Bronchial epithelial cell (primary cell): ENCODE results near the gene CDH3. TPM values are rescaled to one million over a fixed set of nuclear protein-coding genes. Genes with fewer than 3 reads are reported as not detected.
A peak's percentile ranks its signal among the peaks of the same experiment; 100 is the strongest.

Experiments used
- DNase-seq: peaks from one replicate; pipeline ENCODE4 v3.0.0-alpha.2; 2010; ENCODE audit warnings: low read depth
- FAIRE-seq: peaks from 2 replicates; lab custom pipeline; 2011; peaks lifted over from hg19 to GRCh38; lab: Jason Lieb, UNC
- H3K27me3 ChIP-seq: 2 replicates; pipeline ENCODE4 v1.5.1; 2011; ENCODE audit warnings: low read length; ENCODE audit not compliant: control insufficient read depth, insufficient read depth
- H3K36me3 ChIP-seq: 2 replicates; pipeline ENCODE4 v1.5.1; 2011; ENCODE audit warnings: low read length; ENCODE audit not compliant: control insufficient read depth, insufficient read depth
- H3K4me3 ChIP-seq: 2 replicates; pipeline ENCODE4 v1.5.1; 2011; ENCODE audit warnings: mild to moderate bottlenecking, low read depth, low read length, control low read depth
- total RNA-seq: library from RNA; depleted of rRNA; stranded (reverse); fragments of >200 nt; gene quantifications from 2 replicates; pipeline ENCODE4 v1.2.1, GENCODE V29; 2014
- TF ChIP-seq, protein P1 (sequence below): IDR thresholded peaks from 2 replicates; pipeline ENCODE4 v1.5.1; 2011; ENCODE audit warnings: mild to moderate bottlenecking, moderate library complexity, low read length, control low read depth, inconsistent platforms; ENCODE audit not compliant: insufficient read depth, severe bottlenecking

Gene CDH3
- 564 and 607 TPM in 2 replicates for total RNA-seq

DNA sequence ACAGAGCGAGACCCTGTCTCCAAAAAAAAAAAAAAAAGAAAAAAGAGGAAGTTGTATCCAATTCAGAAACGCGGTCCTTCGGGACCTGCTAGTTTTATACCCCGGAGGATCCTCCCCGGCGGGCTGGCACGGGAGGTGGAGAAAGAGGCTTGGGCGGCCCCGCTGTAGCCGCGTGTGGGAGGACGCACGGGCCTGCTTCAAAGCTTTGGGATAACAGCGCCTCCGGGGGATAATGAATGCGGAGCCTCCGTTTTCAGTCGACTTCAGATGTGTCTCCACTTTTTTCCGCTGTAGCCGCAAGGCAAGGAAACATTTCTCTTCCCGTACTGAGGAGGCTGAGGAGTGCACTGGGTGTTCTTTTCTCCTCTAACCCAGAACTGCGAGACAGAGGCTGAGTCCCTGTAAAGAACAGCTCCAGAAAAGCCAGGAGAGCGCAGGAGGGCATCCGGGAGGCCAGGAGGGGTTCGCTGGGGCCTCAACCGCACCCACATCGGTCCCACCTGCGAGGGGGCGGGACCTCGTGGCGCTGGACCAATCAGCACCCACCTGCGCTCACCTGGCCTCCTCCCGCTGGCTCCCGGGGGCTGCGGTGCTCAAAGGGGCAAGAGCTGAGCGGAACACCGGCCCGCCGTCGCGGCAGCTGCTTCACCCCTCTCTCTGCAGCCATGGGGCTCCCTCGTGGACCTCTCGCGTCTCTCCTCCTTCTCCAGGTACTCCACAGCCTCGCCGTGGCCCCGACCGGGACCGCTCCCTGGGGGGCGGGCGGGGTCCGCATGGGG is at the start of gene CDH3:
Gene CDH3, plus strand, starts transcription at position 596 of the 779 bp plus-strand sequence. Its CDS starts 70 bp downstream, at position 666.
- FAIRE-seq, result no peak
- H3K36me3 ChIP-seq, result peaks cover 12% of the 10 kb centered on the region
- TF ChIP-seq, protein P1, sequence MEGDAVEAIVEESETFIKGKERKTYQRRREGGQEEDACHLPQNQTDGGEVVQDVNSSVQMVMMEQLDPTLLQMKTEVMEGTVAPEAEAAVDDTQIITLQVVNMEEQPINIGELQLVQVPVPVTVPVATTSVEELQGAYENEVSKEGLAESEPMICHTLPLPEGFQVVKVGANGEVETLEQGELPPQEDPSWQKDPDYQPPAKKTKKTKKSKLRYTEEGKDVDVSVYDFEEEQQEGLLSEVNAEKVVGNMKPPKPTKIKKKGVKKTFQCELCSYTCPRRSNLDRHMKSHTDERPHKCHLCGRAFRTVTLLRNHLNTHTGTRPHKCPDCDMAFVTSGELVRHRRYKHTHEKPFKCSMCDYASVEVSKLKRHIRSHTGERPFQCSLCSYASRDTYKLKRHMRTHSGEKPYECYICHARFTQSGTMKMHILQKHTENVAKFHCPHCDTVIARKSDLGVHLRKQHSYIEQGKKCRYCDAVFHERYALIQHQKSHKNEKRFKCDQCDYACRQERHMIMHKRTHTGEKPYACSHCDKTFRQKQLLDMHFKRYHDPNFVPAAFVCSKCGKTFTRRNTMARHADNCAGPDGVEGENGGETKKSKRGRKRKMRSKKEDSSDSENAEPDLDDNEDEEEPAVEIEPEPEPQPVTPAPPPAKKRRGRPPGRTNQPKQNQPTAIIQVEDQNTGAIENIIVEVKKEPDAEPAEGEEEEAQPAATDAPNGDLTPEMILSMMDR, result no peak
- DNase-seq, result peak; percentile 83
- peak within 1 kb of the TSS; percentile 50 for H3K4me3 ChIP-seq
- no peaks in the 10 kb centered on the region for H3K27me3 ChIP-seq

- DNase-seq, result no peak
- TF ChIP-seq, protein P1, result no peak
- no peak overlapping the region for H3K4me3 ChIP-seq
- no peaks in the 10 kb centered on the region for H3K36me3 ChIP-seq
- H3K27me3 ChIP-seq, result no peaks in the 10 kb centered on the region
- FAIRE-seq, result no peak
These were observed 48.8 kb upstream of the CDH3 start for GRCh38 chr16:68596266-68596665.

DNA sequence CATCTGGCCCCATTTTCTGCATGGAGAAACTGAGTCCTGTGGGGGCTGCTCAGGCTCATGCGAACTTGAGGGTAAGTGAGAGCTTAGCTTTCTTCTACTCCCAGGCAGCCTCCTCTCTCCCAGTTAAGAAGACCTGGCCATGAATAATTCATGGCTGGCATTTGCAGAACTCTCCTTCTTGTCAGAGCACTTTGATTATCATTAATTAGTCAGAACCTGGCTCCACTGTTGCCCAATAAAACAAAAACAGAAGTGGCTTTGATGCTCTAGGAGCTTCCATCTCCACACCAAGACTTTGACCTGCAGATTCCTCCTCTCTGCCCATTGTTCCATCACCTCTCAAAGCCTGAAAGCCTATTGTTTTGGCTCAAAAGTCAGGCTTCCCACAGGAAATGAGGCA is 45.5 kb upstream of the CDH3 start:
- H3K27me3 ChIP-seq, result no peaks in the 10 kb centered on the region
- no peak for FAIRE-seq
- H3K4me3 ChIP-seq, result no peak overlapping the region
- H3K36me3 ChIP-seq, result no peaks in the 10 kb centered on the region
- DNase-seq, result peak; percentile 23
- TF ChIP-seq, protein P1, result no peak

GRCh38 chr16:68605746-68606145 is 39.4 kb upstream of the CDH3 start:
- no peaks in the 10 kb centered on the region for H3K36me3 ChIP-seq
- TF ChIP-seq, protein P1, result no peak
- H3K27me3 ChIP-seq, result no peaks in the 10 kb centered on the region
- DNase-seq (peak; percentile 98), FAIRE-seq (peak; percentile 88)
- no peak overlapping the region for H3K4me3 ChIP-seq

- Histone ChIP-seq H3K4me3 (no peak overlapping the region), H3K27me3 (no peaks in the 10 kb centered on the region), H3K36me3 (no peaks in the 10 kb centered on the region)
- TF ChIP-seq, protein P1, result no peak
- no peak for FAIRE-seq
- no peak for DNase-seq
These were observed 37.7 kb upstream of the CDH3 start for GRCh38 chr16:68607443-68607842.
